ENCODE results near the gene EEPD1. TPM values are rescaled to one million over a fixed set of nuclear protein-coding genes. Genes with fewer than 3 reads are reported as not detected.
A peak's percentile ranks its signal among the peaks of the same experiment; 100 is the strongest.

EEPD1 gene
- total and polyA plus RNA-seq, 8 donors, result 14.0 to 134 (median 19.4) TPM

- Histone ChIP-seq H3K27ac (peak overlapping the region in 4 of 5 donors; percentile 26 to 69 (median 68)), H3K4me3 (no peak overlapping the region), H3K27me3 (no peaks in the 10 kb centered on the region), H3K36me3 (no peaks in the 10 kb centered on the region), H3K9me3 (no peaks in the 10 kb centered on the region), H3K4me1 (peaks cover 19 to 67% (median 42%) of the 10 kb centered on the region in 4 donors)
- intact Hi-C loops (cut with DNase I; ENCODE audit: low total_unique reads), result no loop called here
- 78 to 89% (median 86%) methylated on average over 9 of the region's 9 CpGs for WGBS, 5 donors
- TF ChIP-seq CTCF (IDR thresholded peaks at IDR 0.05) (no peak), EP300 (IDR thresholded peaks at IDR 0.05) (no peak), POLR2A (IDR thresholded peaks at IDR 0.05) (no peak), POLR2AphosphoS5 (IDR thresholded peaks at IDR 0.05) (no peak)
- no peak for DNase-seq
Measured at GRCh38 chr7:36208997-36209813, 56.2 kb downstream of the EEPD1 start.

- Histone ChIP-seq H3K9me3 (no peaks in the 10 kb centered on the region), H3K4me3 (no peak overlapping the region), H3K4me1 (peaks cover 20 to 67% (median 40%) of the 10 kb centered on the region in 4 donors), H3K27me3 (no peaks in the 10 kb centered on the region), H3K36me3 (no peaks in the 10 kb centered on the region), H3K27ac (peak overlapping the region in 3 of 5 donors; percentile 26 to 68 (median 50))
- intact Hi-C loops (cut with DNase I; ENCODE audit: low total_unique reads), result no loop called here
- no peak for DNase-seq
- no peak for TF ChIP-seq EP300 (IDR thresholded peaks at IDR 0.05)
- TF ChIP-seq POLR2A (IDR thresholded peaks at IDR 0.05), result no peak
- TF ChIP-seq CTCF (IDR thresholded peaks at IDR 0.05), result no peak
- no peak for TF ChIP-seq POLR2AphosphoS5 (IDR thresholded peaks at IDR 0.05)
- 50 to 73% (median 68%) methylated on average over 5 of the region's 5 CpGs for WGBS, 5 donors
Measured at GRCh38 chr7:36209814-36210183, 56.7 kb downstream of the EEPD1 start.

GRCh38 chr7:36210291-36210922, 57.4 kb downstream of the EEPD1 start:
- DNase-seq, result no peak
- Histone ChIP-seq H3K27me3 (no peaks in the 10 kb centered on the region), H3K9me3 (no peaks in the 10 kb centered on the region), H3K36me3 (no peaks in the 10 kb centered on the region), H3K4me3 (no peak overlapping the region), H3K27ac (peak overlapping the region in 3 of 5 donors; percentile 26 to 68 (median 50)), H3K4me1 (peaks cover 25 to 69% (median 40%) of the 10 kb centered on the region in 4 donors)
- WGBS, 5 donors, result 74 to 87% (median 83%) methylated on average over 5 of the region's 5 CpGs
- TF ChIP-seq CTCF (IDR thresholded peaks at IDR 0.05) (no peak), EP300 (IDR thresholded peaks at IDR 0.05) (no peak), POLR2A (IDR thresholded peaks at IDR 0.05) (no peak), POLR2AphosphoS5 (IDR thresholded peaks at IDR 0.05) (no peak)
- intact Hi-C loops (cut with DNase I; ENCODE audit: low total_unique reads), result no loop called here

- H3K9me3 ChIP-seq, result no peaks in the 10 kb centered on the region
- no peaks in the 10 kb centered on the region for H3K36me3 ChIP-seq
- peak in 1 of 2 donors; percentile 71 for DNase-seq
- WGBS, 5 donors, result 78 to 89% (median 85%) methylated on average over 18 to 23 of the region's 23 CpGs
- no peaks in the 10 kb centered on the region for H3K27me3 ChIP-seq
- intact Hi-C loops (cut with DNase I; ENCODE audit: low total_unique reads), result no loop called here
- peak overlapping the region in 2 of 5 donors; percentile 1 to 50 for H3K27ac ChIP-seq
- TF ChIP-seq POLR2AphosphoS5 (IDR thresholded peaks at IDR 0.05), result peak; percentile 15 to 64 (median 20)
- TF ChIP-seq EP300 (IDR thresholded peaks at IDR 0.05), result no peak
- no peak overlapping the region for H3K4me3 ChIP-seq
- peaks cover 3 to 47% (median 30%) of the 10 kb centered on the region in 4 donors for H3K4me1 ChIP-seq
Measured at GRCh38 chr7:36214608-36215456, 61.8 kb downstream of the EEPD1 start.
